H9 (cell line): Measurements from ENCODE around the gene DCUN1D2. TPM values are rescaled to one million over a fixed set of nuclear protein-coding genes. Genes with fewer than 3 reads are reported as not detected.

ENCODE experiments used
- DNase-seq: peaks from one replicate; pipeline ENCODE4 v3.0.0-alpha.2; 2017
- H2AFZ ChIP-seq: one replicate; pipeline ENCODE4 v1.6.1; 2013; ENCODE audit warnings: mild to moderate bottlenecking, low read length, control low read depth, moderate library complexity
- H2AK5ac ChIP-seq: 2 replicates; pipeline ENCODE4 v1.6.1; 2013; ENCODE audit warnings: low read length, control low read depth, mixed read lengths; ENCODE audit not compliant: insufficient read length
- H2BK120ac ChIP-seq: one replicate; pipeline ENCODE4 v1.6.1; 2013; ENCODE audit warnings: low read depth, mild to moderate bottlenecking, low read length, control low read depth, inconsistent platforms; ENCODE audit not compliant: poor library complexity, severe bottlenecking
- H2BK12ac ChIP-seq: 2 replicates; pipeline ENCODE4 v1.6.1; 2013; ENCODE audit warnings: low read length, control low read depth, mixed read lengths, low read depth; ENCODE audit not compliant: insufficient read length
- H2BK15ac ChIP-seq: 2 replicates; pipeline ENCODE4 v1.6.1; 2013; ENCODE audit warnings: low read depth, low read length, control low read depth
- H2BK20ac ChIP-seq: one replicate; pipeline ENCODE4 v1.6.1; 2013; ENCODE audit warnings: low read depth, mild to moderate bottlenecking, low read length, control low read depth, inconsistent platforms; ENCODE audit not compliant: poor library complexity, severe bottlenecking
- H2BK5ac ChIP-seq: 2 replicates; pipeline ENCODE4 v1.6.1; 2013; ENCODE audit warnings: low read length, control low read depth, mixed read lengths; ENCODE audit not compliant: insufficient read length
- H3K14ac ChIP-seq: 2 replicates; pipeline ENCODE4 v1.6.1; 2013; ENCODE audit warnings: low read length, control low read depth; ENCODE audit not compliant: insufficient read depth
- H3K18ac ChIP-seq: 2 replicates; pipeline ENCODE4 v1.6.1; 2013; ENCODE audit warnings: low read depth, mild to moderate bottlenecking, mixed read lengths, low read length, control low read depth; ENCODE audit not compliant: insufficient read length
- H3K23ac ChIP-seq: 2 replicates; pipeline ENCODE4 v1.6.1; 2013; ENCODE audit warnings: low read length, control low read depth, mixed read lengths, low read depth; ENCODE audit not compliant: insufficient read length
- H3K23me2 ChIP-seq: 2 replicates; pipeline ENCODE4 v1.6.1; 2013; ENCODE audit warnings: low read depth, mild to moderate bottlenecking, mixed read lengths, low read length, control low read depth; ENCODE audit not compliant: insufficient read length, poor library complexity, severe bottlenecking
- H3K27ac ChIP-seq: 2 replicates; pipeline ENCODE4 v1.5.1; 2013; ENCODE audit warnings: low read length, control low read depth, mixed read lengths, low read depth; ENCODE audit not compliant: insufficient read length
- H3K27me3 ChIP-seq: 2 replicates; pipeline ENCODE4 v1.6.1; 2013; ENCODE audit warnings: low read length, control low read depth, inconsistent platforms; ENCODE audit not compliant: insufficient read depth
- H3K4ac ChIP-seq: 2 replicates; pipeline ENCODE4 v1.6.1; 2013; ENCODE audit warnings: low read depth, mild to moderate bottlenecking, control low read depth, inconsistent platforms, low read length, moderate library complexity
- H3K4me1 ChIP-seq: 2 replicates; pipeline ENCODE4 v1.6.1; 2013; ENCODE audit warnings: low read length, control low read depth, inconsistent platforms; ENCODE audit not compliant: insufficient read depth
- H3K4me2 ChIP-seq: 2 replicates; pipeline ENCODE4 v1.6.1; 2013; ENCODE audit warnings: low read length, control low read depth, mixed read lengths; ENCODE audit not compliant: insufficient read length, insufficient read depth
- H3K56ac ChIP-seq: 2 replicates; pipeline ENCODE4 v1.6.1; 2013; ENCODE audit warnings: low read depth, mild to moderate bottlenecking, mixed read lengths, low read length, control low read depth; ENCODE audit not compliant: insufficient read length
- H3K79me1 ChIP-seq: 2 replicates; pipeline ENCODE4 v1.6.1; 2013; ENCODE audit warnings: low read depth, mild to moderate bottlenecking, moderate library complexity, low read length, control low read depth, inconsistent platforms; ENCODE audit not compliant: insufficient read depth, poor library complexity, severe bottlenecking
- H3K79me2 ChIP-seq: 2 replicates; pipeline ENCODE4 v1.6.1; 2013; ENCODE audit warnings: low read length, control low read depth, inconsistent platforms; ENCODE audit not compliant: insufficient read depth
- H3K9ac ChIP-seq: 2 replicates; pipeline ENCODE4 v1.6.1; 2013; ENCODE audit warnings: low read length, control low read depth, mixed read lengths; ENCODE audit not compliant: insufficient read length; ENCODE audit errors: extremely low read depth
- H3K9me3 ChIP-seq: one replicate; pipeline ENCODE4 v1.6.1; 2013; ENCODE audit warnings: low read depth, low read length, inconsistent platforms; ENCODE audit not compliant: control insufficient read depth
- H3T11ph ChIP-seq: one replicate; pipeline ENCODE4 v1.6.1; 2013; ENCODE audit warnings: mild to moderate bottlenecking, low read length, control low read depth, inconsistent platforms
- H4K20me1 ChIP-seq: one replicate; pipeline ENCODE4 v1.6.1; 2013; ENCODE audit not compliant: control insufficient read depth, insufficient read length, insufficient read depth
- H4K5ac ChIP-seq: 2 replicates; pipeline ENCODE4 v1.6.1; 2013; ENCODE audit warnings: low read depth, mild to moderate bottlenecking, mixed read lengths, low read length, control low read depth; ENCODE audit not compliant: insufficient read length
- H4K8ac ChIP-seq: replicated peaks from 2 replicates; pipeline ENCODE4 v1.6.1; 2013; ENCODE audit warnings: low read length, control low read depth, mixed read lengths, low read depth; ENCODE audit not compliant: insufficient read length
- H4K91ac ChIP-seq: 2 replicates; pipeline ENCODE4 v1.6.1; 2013; ENCODE audit warnings: low read depth, mild to moderate bottlenecking, moderate library complexity, mixed read lengths, low read length, control low read depth; ENCODE audit not compliant: insufficient read length
- H3K27ac Mint-ChIP-seq, 3 experiments: 2 replicates in 2 of 3; 3 replicates in 1 of 3; pipeline ENCODE4 v1.8.0; 2020 to 2021; ENCODE audit warnings: mixed read lengths in 3 of 3, mild to moderate bottlenecking in 1 of 3, moderate library complexity in 1 of 3
- H3K27me3 Mint-ChIP-seq: 2 replicates; pipeline ENCODE4 v1.8.0; 2021; ENCODE audit warnings: low read depth, mild to moderate bottlenecking, moderate library complexity, mixed read lengths
- H3K36me3 Mint-ChIP-seq, 3 experiments: 2 replicates in 2 of 3; 3 replicates in 1 of 3; pipeline ENCODE4 v1.8.0; 2020 to 2021; ENCODE audit warnings: low read depth in 3 of 3, mixed read lengths in 3 of 3; ENCODE audit not compliant: insufficient read depth in 1 of 3
- H3K4me1 Mint-ChIP-seq, 2 experiments: 2 replicates each; pipeline ENCODE4 v1.8.0; 2020; ENCODE audit warnings: mixed read lengths in 2 of 2
- H3K4me3 Mint-ChIP-seq, 2 experiments: 2 replicates in 1 of 2; 3 replicates in 1 of 2; pipeline ENCODE4 v1.8.0; 2020 to 2021; ENCODE audit warnings: mild to moderate bottlenecking in 2 of 2, mixed read lengths in 2 of 2, moderate library complexity in 1 of 2
- H3K9me3 Mint-ChIP-seq, 2 experiments: 2 replicates in 1 of 2; 3 replicates in 1 of 2; pipeline ENCODE4 v1.8.0; 2020; ENCODE audit warnings: mild to moderate bottlenecking in 2 of 2, mixed read lengths in 2 of 2, moderate library complexity in 1 of 2
- WGBS: extraction: QIAGEN DNeasy Blood & Tissue Kit; methylation state at CpG from one replicate; pipeline ENCODE4 v1.1.7; 2013; ENCODE audit warnings: missing lambda C conversion rate, low lambda C conversion rate, mixed read lengths; ENCODE audit not compliant: insufficient read length; ENCODE audit errors: extremely low coverage; 5-methylcytosine and 5-hydroxymethylcytosine counted together
- total RNA-seq: library from RNA; stranded (reverse); gene quantifications from 2 replicates; pipeline ENCODE4 v1.2.1, GENCODE V29; 2021
- TF ChIP-seq, protein P1 (sequence below): fragments of 200-600 bp; sonication (generic); conservative IDR thresholded peaks from 3 replicates; pipeline ENCODE4 v1.8.0; 2021; ENCODE audit warnings: antibody characterized with exemption, mild to moderate bottlenecking

Gene DCUN1D2
- total RNA-seq, 1 experiment from 2014 or later = 36.8 TPM

DNA sequence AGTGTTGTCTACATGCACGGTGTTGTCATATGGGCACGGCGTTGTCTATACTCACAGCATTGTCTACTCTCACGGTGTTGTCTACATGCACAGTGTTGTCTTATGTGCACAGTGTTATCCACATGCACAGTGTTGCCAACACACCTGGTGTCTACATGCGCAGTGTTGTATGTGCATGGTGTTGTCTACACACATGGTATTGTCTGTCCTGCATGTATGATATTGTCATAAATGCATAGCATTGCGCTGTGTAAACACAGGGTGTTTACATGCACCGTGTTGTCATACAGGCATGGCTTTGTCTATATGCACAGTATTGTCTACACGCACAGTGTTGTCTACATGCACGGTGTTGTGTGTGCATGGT lies 44.0 kb downstream of the DCUN1D2 start:
- Histone ChIP-seq H3K23me2 (no peaks in the 10 kb centered on the region), H3T11ph (no peak overlapping the region), H3K14ac (no peak overlapping the region), H3K27me3 (no peaks in the 10 kb centered on the region), H2BK5ac (no peak overlapping the region), H3K56ac (no peak overlapping the region), H3K79me2 (no peaks in the 10 kb centered on the region), H3K9ac (no peak overlapping the region), H4K5ac (no peak overlapping the region), H3K4me2 (no peak overlapping the region), H4K91ac (no peak overlapping the region), H2BK15ac (no peak overlapping the region), H2BK120ac (no peak overlapping the region), H2AK5ac (no peak overlapping the region), H2AFZ (no peak overlapping the region), H4K8ac (no peak overlapping the region), H2BK12ac (no peak overlapping the region), H3K27ac (no peak overlapping the region), H4K20me1 (no peaks in the 10 kb centered on the region), H3K9me3 (no peaks in the 10 kb centered on the region), H3K4ac (no peak overlapping the region), H3K18ac (no peak overlapping the region), H3K4me1 (no peaks in the 10 kb centered on the region), H3K79me1 (no peaks in the 10 kb centered on the region), H3K23ac (no peak overlapping the region), H2BK20ac (no peak overlapping the region)
- H3K4me3 Mint-ChIP-seq = no peak overlapping the region
- no CpG with 5 or more reads among the region's 9 CpGs for WGBS
- no peak for DNase-seq
- TF ChIP-seq, protein P1, sequence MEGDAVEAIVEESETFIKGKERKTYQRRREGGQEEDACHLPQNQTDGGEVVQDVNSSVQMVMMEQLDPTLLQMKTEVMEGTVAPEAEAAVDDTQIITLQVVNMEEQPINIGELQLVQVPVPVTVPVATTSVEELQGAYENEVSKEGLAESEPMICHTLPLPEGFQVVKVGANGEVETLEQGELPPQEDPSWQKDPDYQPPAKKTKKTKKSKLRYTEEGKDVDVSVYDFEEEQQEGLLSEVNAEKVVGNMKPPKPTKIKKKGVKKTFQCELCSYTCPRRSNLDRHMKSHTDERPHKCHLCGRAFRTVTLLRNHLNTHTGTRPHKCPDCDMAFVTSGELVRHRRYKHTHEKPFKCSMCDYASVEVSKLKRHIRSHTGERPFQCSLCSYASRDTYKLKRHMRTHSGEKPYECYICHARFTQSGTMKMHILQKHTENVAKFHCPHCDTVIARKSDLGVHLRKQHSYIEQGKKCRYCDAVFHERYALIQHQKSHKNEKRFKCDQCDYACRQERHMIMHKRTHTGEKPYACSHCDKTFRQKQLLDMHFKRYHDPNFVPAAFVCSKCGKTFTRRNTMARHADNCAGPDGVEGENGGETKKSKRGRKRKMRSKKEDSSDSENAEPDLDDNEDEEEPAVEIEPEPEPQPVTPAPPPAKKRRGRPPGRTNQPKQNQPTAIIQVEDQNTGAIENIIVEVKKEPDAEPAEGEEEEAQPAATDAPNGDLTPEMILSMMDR = no peak
- peaks cover 0 to 4% of the 10 kb centered on the region in 2 experiments; a peak in 1 of 5 replicates for H3K9me3 Mint-ChIP-seq
- peaks cover 2 to 8% of the 10 kb centered on the region in 2 experiments; a peak in 2 of 4 replicates for H3K4me1 Mint-ChIP-seq
- no peaks in the 10 kb centered on the region; the same call in 1 of the 2 replicates for H3K27me3 Mint-ChIP-seq
- no peak overlapping the region for H3K27ac Mint-ChIP-seq
- peaks cover 16 to 22% (median 16%) of the 10 kb centered on the region in 3 experiments; a peak in 6 of 7 replicates for H3K36me3 Mint-ChIP-seq
